K562 (cell line): Measurements from ENCODE around the gene PARD3B. TPM values are rescaled to one million over a fixed set of nuclear protein-coding genes. Genes with fewer than 3 reads are reported as not detected.

Source experiments
- ATAC-seq: fragments of 200-7000 bp; cut with Tn5 transposase; 3 replicates; pipeline ENCODE4 v1.9.1; 2020; ENCODE audit warnings: moderate library complexity
- BruUV-seq: library from RNA; stranded (reverse); fragments of 400-500 nt; replicated peaks from 2 replicates; lab custom pipeline; 2021; lab: Mats Ljungman, UMichigan
- CTCF ChIA-PET: fragments of 300-600 bp; formaldehyde crosslinking; extraction: SDS; loops from one replicate; lab custom pipeline; 2021; ENCODE audit warnings: low intra/inter-chr PET ratio; lab: Yijun Ruan, JAX
- POLR2A ChIA-PET: fragments of 300-600, 350-650 bp; sonication (Branson Sonifier 250); formaldehyde crosslinking; extraction: SDS; loops from one replicate; lab custom pipeline; 2021; ENCODE audit warnings: antibody characterized with exemption, inconsistent platforms; lab: Yijun Ruan, JAX
- DNase-seq, 4 experiments: peaks; one replicate each; pipeline versions ENCODE4 v3.0.0 to v3.0.0-alpha.2; 2011 to 2018; ENCODE audit warnings: low spot score in 3 of 4, mixed read lengths in 3 of 4; ENCODE audit errors: extremely low read depth in 1 of 4
- FAIRE-seq: peaks from 2 replicates; lab custom pipeline; 2011; peaks lifted over from hg19 to GRCh38; lab: Jason Lieb, UNC
- H2AFZ ChIP-seq: 2 replicates; pipeline ENCODE4 v1.6.0; 2011; ENCODE audit warnings: low read depth, low read length, control low read depth, inconsistent platforms
- H3K27ac ChIP-seq: fragments of 200-600 bp; 3 replicates; pipeline ENCODE4 v1.8.0; 2011; ENCODE audit warnings: low read depth, mild to moderate bottlenecking, control low read depth, inconsistent platforms, low read length, moderate library complexity, mixed read lengths; ENCODE audit errors: extremely low read depth
- H3K27me3 ChIP-seq, 2 experiments: fragments of 300-600 bp in 1 of 2; 2 replicates in 1 of 2; 3 replicates in 1 of 2; pipeline versions ENCODE4 v1.6.0 to v1.8.0; 2011; ENCODE audit warnings: inconsistent platforms in 2 of 2, low read length in 2 of 2, mild to moderate bottlenecking in 1 of 2, mixed read lengths in 1 of 2, moderate library complexity in 1 of 2; ENCODE audit not compliant: control insufficient read depth in 2 of 2, insufficient read depth in 2 of 2
- H3K36me3 ChIP-seq: fragments of 300-600 bp; 3 replicates; pipeline ENCODE4 v1.8.0; 2011; ENCODE audit warnings: mild to moderate bottlenecking, low read length, inconsistent platforms; ENCODE audit not compliant: control insufficient read depth, insufficient read depth
- H3K4me1 ChIP-seq, 2 experiments: fragments of 200-600 bp in 1 of 2; replicated peaks in 1 of 2; 2 replicates in 1 of 2; 3 replicates in 1 of 2; pipeline versions ENCODE4 v1.5.1 to v1.8.0; 2011; ENCODE audit warnings: inconsistent platforms in 2 of 2, low read length in 2 of 2, mild to moderate bottlenecking in 1 of 2, mixed read lengths in 1 of 2, moderate library complexity in 1 of 2; ENCODE audit not compliant: control insufficient read depth in 2 of 2, insufficient read depth in 2 of 2
- H3K4me2 ChIP-seq: 2 replicates; pipeline ENCODE4 v1.6.1; 2011; ENCODE audit warnings: low read length, control low read depth, inconsistent platforms, mixed read lengths; ENCODE audit not compliant: insufficient read depth
- H3K4me3 ChIP-seq: fragments of 200-600 bp; sonication (generic), shearing (Covaris generic); 2 replicates; pipeline ENCODE4 v1.5.1; 2016; ENCODE audit warnings: control low read depth, inconsistent platforms
- H3K79me2 ChIP-seq: fragments of 200-600 bp; 3 replicates; pipeline ENCODE4 v1.8.0; 2011; ENCODE audit warnings: low read length, inconsistent platforms; ENCODE audit not compliant: control insufficient read depth, insufficient read depth
- H3K9ac ChIP-seq, 2 experiments: 2 replicates each; pipeline versions ENCODE4 v1.6.0 to v1.6.1; 2011; ENCODE audit warnings: low read depth in 2 of 2, low read length in 2 of 2, control low read depth in 1 of 2, inconsistent platforms in 1 of 2, mild to moderate bottlenecking in 1 of 2, mixed read lengths in 1 of 2; ENCODE audit not compliant: insufficient read depth in 1 of 2
- H3K9me1 ChIP-seq: one replicate; pipeline ENCODE4 v1.6.0; 2011; ENCODE audit warnings: inconsistent platforms, mild to moderate bottlenecking, low read length, moderate library complexity; ENCODE audit not compliant: control insufficient read depth, insufficient read depth
- H3K9me3 ChIP-seq: replicated peaks from 2 replicates; pipeline ENCODE4 v1.5.1; 2011; ENCODE audit warnings: low read depth, low read length, inconsistent platforms; ENCODE audit not compliant: control insufficient read depth, insufficient read depth
- H4K20me1 ChIP-seq: replicated peaks from 2 replicates; pipeline ENCODE4 v1.6.1; 2011; ENCODE audit warnings: low read length, inconsistent platforms, mixed read lengths; ENCODE audit not compliant: control insufficient read depth, insufficient read depth
- DNMT1 ChIP-seq: fragments of 450-650 bp; IDR thresholded peaks from 2 replicates; pipeline ENCODE4 v1.6.1; 2016; ENCODE audit warnings: antibody characterized with exemption, mild to moderate bottlenecking
- E2F3 ChIP-seq: fragments of 250-450 bp; sonication (Bioruptor Pico); IDR thresholded peaks from 2 replicates; pipeline ENCODE4 v1.4.0; 2020; ENCODE audit warnings: mild to moderate bottlenecking
- KDM1A ChIP-seq, 2 experiments: fragments of 450-650 bp; IDR thresholded peaks; 2 replicates each; pipeline ENCODE4 v1.6.1; 2016; ENCODE audit warnings: mild to moderate bottlenecking in 2 of 2
- NCOA4 ChIP-seq: fragments of 450-650 bp; IDR thresholded peaks from 2 replicates; pipeline ENCODE4 v1.6.1; 2018; ENCODE audit warnings: mild to moderate bottlenecking; ENCODE audit not compliant: partially characterized antibody
- NRF1 ChIP-seq, 2 experiments: fragments of 450-650 bp; IDR thresholded peaks in 1 of 2; conservative IDR thresholded peaks in 1 of 2; 2 replicates each; pipeline ENCODE4 v1.6.1; 2014; ENCODE audit warnings: mild to moderate bottlenecking in 2 of 2
- ZNF407 ChIP-seq: fragments of 450-650 bp; IDR thresholded peaks from 2 replicates; pipeline ENCODE4 v1.6.1; 2016; ENCODE audit warnings: low read depth
- ZNF668 ChIP-seq: fragments of 250-450 bp; sonication (Bioruptor Pico); IDR thresholded peaks from 2 replicates; pipeline ENCODE4 v1.8.0; 2022; ENCODE audit warnings: mild to moderate bottlenecking, inconsistent platforms
- ZNF77 ChIP-seq: fragments of 250-450 bp; sonication (Bioruptor Pico); IDR thresholded peaks from 2 replicates; pipeline ENCODE4 v1.5.0; 2020
- WGBS: fragments of 100-300 bp; shearing (Covaris generic); methylation state at CpG from one replicate; pipeline ENCODE4 v1.1.6; 2016; ENCODE audit warnings: low coverage, mixed read lengths; ENCODE audit not compliant: insufficient coverage; ENCODE audit errors: missing lambda C conversion rate; 5-methylcytosine and 5-hydroxymethylcytosine counted together
- in situ Hi-C: fragments of 300-500 bp; cut with MboI; formaldehyde crosslinking; loops from 4 replicates; pipeline ENCODE4 v1.15.0; 2018; ENCODE audit warnings: inconsistent platforms, mixed read lengths
- intact Hi-C: fragments of 100-400 bp; cut with micrococcal nuclease; formaldehyde crosslinking; loops from 2 replicates; pipeline ENCODE4 v1.14.2; 2022
- polyA plus RNA-seq, 8 experiments: library from polyadenylated mRNA; depleted of rRNA in 4 of 8; stranded (reverse) in 5 of 8; unstranded in 3 of 8; fragments of >200 nt; fragmentation: Nextera tagmentation in 2 of 8; fragmentation: Illumina TruSeq in 1 of 8; extraction: Ambion mirVana in 2 of 8; extraction: Trizol in 1 of 8; gene quantifications; 2 replicates each; pipeline versions ENCODE4 v1.2.1 to v1.2.3, GENCODE V29; 2011 to 2014; ENCODE audit warnings: inconsistent platforms in 1 of 8, missing spikeins in 1 of 8
- total RNA-seq, 7 experiments: library from RNA; depleted of rRNA in 6 of 7; stranded (reverse); fragments of >200 nt in 6 of 7; fragmentation: Illumina TruSeq in 2 of 7; extraction: Trizol in 2 of 7; gene quantifications; 2 replicates each; pipeline versions ENCODE4 v1.2.1 to v1.2.3, GENCODE V29; 2011 to 2021; ENCODE audit warnings: low replicate concordance in 1 of 7
- TF ChIP-seq, protein P1 (sequence below): fragments of 450-650 bp; IDR thresholded peaks from 2 replicates; pipeline ENCODE4 v1.6.1; 2016

Gene PARD3B
- total and polyA plus RNA-seq, 9 of the 15 experiments (the other 6 are each of a cell fraction or from before 2014, with no cell fraction given) = 0.15 to 3.0 (median 1.1) TPM

DNA sequence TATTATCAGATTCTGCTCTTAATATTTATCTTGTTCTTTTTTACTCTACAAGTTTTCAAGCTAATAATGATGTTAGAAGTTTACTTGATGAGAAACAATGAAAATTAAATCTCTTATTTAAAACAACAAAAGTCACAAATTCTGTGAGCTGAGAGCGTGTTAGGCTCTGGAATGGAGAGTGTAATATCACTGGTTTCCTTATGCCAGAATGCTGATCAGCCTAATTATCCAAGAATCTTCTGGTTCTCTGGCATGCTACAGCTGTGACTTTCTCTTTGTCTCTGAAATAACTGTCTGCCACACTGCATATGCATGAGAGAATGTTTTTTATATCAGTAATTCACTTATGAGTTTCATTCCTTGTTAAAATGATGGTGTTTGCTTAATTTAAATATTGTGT, 236.7 kb downstream of the PARD3B start:
- H3K9me3 ChIP-seq = no peaks in the 10 kb centered on the region
- in situ Hi-C loops = no loop called here
- no peaks in the 10 kb centered on the region for H4K20me1 ChIP-seq
- ChIA-PET CTCF (no interaction called here), POLR2A (no interaction called here)
- no peak overlapping the region for H3K4me2 ChIP-seq
- H3K4me1 ChIP-seq = no peaks in the 10 kb centered on the region
- H3K27me3 ChIP-seq = no peaks in the 10 kb centered on the region
- FAIRE-seq (no peak), DNase-seq (no peak)
- H2AFZ ChIP-seq = no peak overlapping the region
- H3K9ac ChIP-seq = no peak overlapping the region
- no peak overlapping the region for H3K27ac ChIP-seq
- WGBS = 21% methylated on average over 1 of the region's 1 CpG
- H3K79me2 ChIP-seq = no peaks in the 10 kb centered on the region
- no peak overlapping the region for H3K4me3 ChIP-seq
- BruUV-seq = no TSS peak
- no peaks in the 10 kb centered on the region for H3K36me3 ChIP-seq
- intact Hi-C loops = no loop called here
- H3K9me1 ChIP-seq = no peaks in the 10 kb centered on the region
- TF ChIP-seq DNMT1 (no peak), NRF1 (conservative IDR thresholded peaks at IDR 0.05 in 1 of 2, IDR thresholded peaks at IDR 0.05 in 1 of 2) (no peak), E2F3 (CRISPR knock-in tag) (no peak)
- TF ChIP-seq, protein P1, sequence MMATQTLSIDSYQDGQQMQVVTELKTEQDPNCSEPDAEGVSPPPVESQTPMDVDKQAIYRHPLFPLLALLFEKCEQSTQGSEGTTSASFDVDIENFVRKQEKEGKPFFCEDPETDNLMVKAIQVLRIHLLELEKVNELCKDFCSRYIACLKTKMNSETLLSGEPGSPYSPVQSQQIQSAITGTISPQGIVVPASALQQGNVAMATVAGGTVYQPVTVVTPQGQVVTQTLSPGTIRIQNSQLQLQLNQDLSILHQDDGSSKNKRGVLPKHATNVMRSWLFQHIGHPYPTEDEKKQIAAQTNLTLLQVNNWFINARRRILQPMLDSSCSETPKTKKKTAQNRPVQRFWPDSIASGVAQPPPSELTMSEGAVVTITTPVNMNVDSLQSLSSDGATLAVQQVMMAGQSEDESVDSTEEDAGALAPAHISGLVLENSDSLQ = no peak
- TF ChIP-seq, all 486 proteins: peak for 0
- ATAC-seq = no peak

DNA sequence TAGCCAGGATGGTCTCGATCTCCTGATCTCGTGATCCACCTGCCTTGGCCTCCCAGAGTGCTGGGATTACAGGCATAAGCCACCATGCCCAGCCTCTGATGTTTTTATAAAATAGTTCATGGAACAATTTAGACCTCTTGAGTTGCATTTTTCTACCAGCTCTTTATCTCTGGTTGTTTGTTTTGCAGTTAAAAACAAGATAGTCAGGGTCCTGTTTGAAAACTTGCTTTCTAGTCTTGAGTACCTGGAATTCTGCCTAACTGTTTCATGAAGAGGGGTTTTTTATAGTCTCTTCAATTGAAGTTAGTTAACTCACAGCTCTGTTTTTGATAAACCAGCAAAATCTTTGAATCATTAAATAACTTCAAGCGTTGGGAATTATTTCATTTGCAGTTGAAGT, 244.8 kb downstream of the PARD3B start:
- ChIA-PET POLR2A (no interaction called here), CTCF (no interaction called here)
- Histone ChIP-seq H3K79me2 (no peaks in the 10 kb centered on the region), H4K20me1 (no peaks in the 10 kb centered on the region), H3K36me3 (no peaks in the 10 kb centered on the region), H2AFZ (no peak overlapping the region), H3K27ac (no peak overlapping the region), H3K9ac (no peak overlapping the region), H3K9me1 (no peaks in the 10 kb centered on the region), H3K4me3 (no peak overlapping the region), H3K4me2 (no peak overlapping the region), H3K9me3 (no peaks in the 10 kb centered on the region), H3K27me3 (no peaks in the 10 kb centered on the region), H3K4me1 (no peaks in the 10 kb centered on the region)
- no peak for FAIRE-seq
- BruUV-seq = no TSS peak
- ATAC-seq = no peak
- intact Hi-C loops = no loop called here
- in situ Hi-C loops = no loop called here
- DNase-seq = no peak
- WGBS = 8% methylated on average over 1 of the region's 3 CpGs
- TF ChIP-seq ZNF407 (no peak), KDM1A (IDR thresholded peaks at IDR 0.05) (no peak), ZNF77 (CRISPR knock-in tag) (no peak), ZNF668 (CRISPR knock-in tag) (no peak), NCOA4 (no peak)
